Breast epithelium (tissue), 4 donors: Measurements from ENCODE around the gene RINT1. TPM values are rescaled to one million over a fixed set of nuclear protein-coding genes. Genes with fewer than 3 reads are reported as not detected.

ENCODE experiments used
- DNase-seq, 2 donors: peaks; one replicate each; pipeline ENCODE4 v3.0.0-alpha.2; 2019; ENCODE audit warnings: low spot score in 2 of 2
- H3K27ac ChIP-seq, 2 donors: fragments of 200-600 bp; sonication (generic) in 1 of 2; one replicate each; pipeline ENCODE4 v1.5.1; 2016 to 2019; ENCODE audit warnings: mild to moderate bottlenecking in 1 of 2
- H3K27me3 ChIP-seq, 2 donors: fragments of 200-600 bp; sonication (generic) in 1 of 2; one replicate each; pipeline versions ENCODE4 v1.5.1 to v1.6.0; 2017 to 2019; ENCODE audit warnings: control low read depth in 1 of 2, mild to moderate bottlenecking in 1 of 2
- H3K36me3 ChIP-seq: fragments of 200-600 bp; one replicate; pipeline ENCODE4 v1.5.1; 2019
- H3K4me1 ChIP-seq, 2 donors: fragments of 200-600 bp; sonication (generic); one replicate each; pipeline ENCODE4 v1.5.1; 2016 to 2019; ENCODE audit warnings: control low read depth in 1 of 2
- H3K4me3 ChIP-seq, 3 donors: fragments of 200-600 bp; sonication (generic); 1 replicate in 2 of 3; 2 replicates in 1 of 3; pipeline ENCODE4 v1.5.1; 2016 to 2019; ENCODE audit warnings: mild to moderate bottlenecking in 3 of 3, moderate library complexity in 2 of 3
- H3K9me3 ChIP-seq, 2 donors: fragments of 200-600 bp; sonication (generic) in 1 of 2; one replicate each; pipeline ENCODE4 v1.5.1; 2016 to 2019; ENCODE audit warnings: control low read depth in 1 of 2
- CTCF ChIP-seq, 3 donors: fragments of 450-650 bp; IDR thresholded peaks; one replicate each; pipeline ENCODE4 v1.5.1; 2016 to 2017; ENCODE audit warnings: antibody characterized with exemption in 3 of 3, mild to moderate bottlenecking in 3 of 3, moderate library complexity in 3 of 3
- POLR2A ChIP-seq: fragments of 450-650 bp; IDR thresholded peaks from one replicate; pipeline ENCODE4 v1.6.1; 2016; ENCODE audit warnings: antibody characterized with exemption, mild to moderate bottlenecking, moderate library complexity
- POLR2AphosphoS5 ChIP-seq, 3 donors: sonication (generic); formaldehyde crosslinking; IDR thresholded peaks; one replicate each; pipeline ENCODE4 v1.6.1; 2017; ENCODE audit warnings: antibody characterized with exemption in 3 of 3
- intact Hi-C: fragments of 100-400 bp; cut with DNase I; formaldehyde crosslinking; loops from one replicate; pipeline ENCODE4 v1.15.1; 2023; ENCODE audit warnings: low total_unique reads
- total RNA-seq, 3 donors: library from RNA; depleted of rRNA; stranded (reverse); fragments of >200 nt; gene quantifications; one replicate each; pipeline ENCODE4 v1.1.0, GENCODE V29; 2016

Gene RINT1
- total RNA-seq, 3 donors from 2014 or later: 15.7 to 19.9 (median 17.7) TPM

- intact Hi-C loops: no loop called here
- H3K4me3 ChIP-seq: no peak overlapping the region
- H3K4me1 ChIP-seq: no peaks in the 10 kb centered on the region
- H3K27me3 ChIP-seq: no peaks in the 10 kb centered on the region
- H3K27ac ChIP-seq: no peak overlapping the region
- H3K9me3 ChIP-seq: no peaks in the 10 kb centered on the region
- TF ChIP-seq POLR2A (no peak), CTCF (IDR thresholded peaks at IDR 0.05) (no peak), POLR2AphosphoS5 (IDR thresholded peaks at IDR 0.05) (no peak)
- no peak for DNase-seq
- H3K36me3 ChIP-seq: no peaks in the 10 kb centered on the region
These were observed 54.0 kb downstream of the RINT1 start for GRCh38 chr7:105585850-105586500.

- Histone ChIP-seq H3K27ac (no peak overlapping the region), H3K4me1 (no peaks in the 10 kb centered on the region)
These were observed 56.1 kb downstream of the RINT1 start for GRCh38 chr7:105587909-105588635.

GRCh38 chr7:105589356-105590077 is 57.5 kb downstream of the RINT1 start:
- Histone ChIP-seq H3K4me3 (no peak overlapping the region), H3K27me3 (no peaks in the 10 kb centered on the region), H3K27ac (no peak overlapping the region), H3K4me1 (no peaks in the 10 kb centered on the region), H3K36me3 (no peaks in the 10 kb centered on the region), H3K9me3 (no peaks in the 10 kb centered on the region)
- intact Hi-C loops: no loop called here
- no peak for DNase-seq
- TF ChIP-seq CTCF (IDR thresholded peaks at IDR 0.05): peak in 1 of 3 donors; percentile 42
- no peak for TF ChIP-seq POLR2AphosphoS5 (IDR thresholded peaks at IDR 0.05)

More at GRCh38 chr7:105587909-105588635, 56.1 kb downstream of the RINT1 start:
- intact Hi-C loops: no loop called here
- Histone ChIP-seq H3K36me3 (no peaks in the 10 kb centered on the region), H3K4me3 (no peak overlapping the region), H3K27me3 (no peaks in the 10 kb centered on the region), H3K9me3 (no peaks in the 10 kb centered on the region)
- no peak for DNase-seq
- TF ChIP-seq POLR2A (no peak), CTCF (IDR thresholded peaks at IDR 0.05) (no peak), POLR2AphosphoS5 (IDR thresholded peaks at IDR 0.05) (no peak)

- H3K4me1 ChIP-seq: no peaks in the 10 kb centered on the region
- no peaks in the 10 kb centered on the region for H3K36me3 ChIP-seq
- DNase-seq: no peak
- intact Hi-C loops: no loop called here
- H3K27me3 ChIP-seq: no peaks in the 10 kb centered on the region
- H3K9me3 ChIP-seq: no peaks in the 10 kb centered on the region
- H3K4me3 ChIP-seq: no peak overlapping the region
- no peak overlapping the region for H3K27ac ChIP-seq
- TF ChIP-seq CTCF (IDR thresholded peaks at IDR 0.05) (no peak), POLR2A (no peak), POLR2AphosphoS5 (IDR thresholded peaks at IDR 0.05) (no peak)
These were observed 58.8 kb downstream of the RINT1 start for GRCh38 chr7:105590793-105591192.

GRCh38 chr7:105591522-105591921 is 59.5 kb downstream of the RINT1 start:
- H3K9me3 ChIP-seq: no peaks in the 10 kb centered on the region
- H3K4me3 ChIP-seq: no peak overlapping the region
- intact Hi-C loops: no loop called here
- no peak overlapping the region for H3K27ac ChIP-seq
- no peak for DNase-seq
- TF ChIP-seq CTCF (IDR thresholded peaks at IDR 0.05) (no peak), POLR2A (no peak), POLR2AphosphoS5 (IDR thresholded peaks at IDR 0.05) (no peak)
- no peaks in the 10 kb centered on the region for H3K36me3 ChIP-seq
- H3K27me3 ChIP-seq: no peaks in the 10 kb centered on the region
- H3K4me1 ChIP-seq: no peaks in the 10 kb centered on the region
